ENCODE data around the gene ZBTB32.

DNA sequence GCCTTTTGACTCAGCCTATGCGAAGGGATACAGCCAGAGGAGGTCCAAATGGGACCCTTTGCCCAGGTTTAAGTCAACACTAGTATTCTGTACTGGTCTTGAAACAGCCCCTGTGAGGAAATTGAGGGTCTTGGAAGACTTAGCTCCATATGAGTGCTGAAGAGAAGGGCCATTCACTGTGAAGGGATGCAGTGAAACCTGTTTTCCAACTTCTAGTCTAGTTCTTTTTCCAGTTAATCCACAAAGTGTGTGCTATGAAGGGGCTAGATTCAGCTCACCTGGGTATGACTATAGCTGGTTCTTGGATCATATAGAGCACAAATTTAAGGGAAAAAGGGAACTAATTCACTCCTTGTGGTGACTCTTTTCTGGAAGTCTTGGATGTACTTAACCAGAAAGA, 4.0 kb downstream of the ZBTB32 start:
- TF ChIP-seq POLR2AphosphoS5 (IDR thresholded peaks at IDR 0.05; ENCODE audit: borderline replicate concordance, low read depth, low read length) = no peak
- TF ChIP-seq EZH2 (IDR thresholded peaks at IDR 0.05) = no peak
